Measurements from ENCODE around the gene LMTK3. TPM values are rescaled to one million over a fixed set of nuclear protein-coding genes. Genes with fewer than 3 reads are reported as not detected.

Gene LMTK3
- total and polyA plus RNA-seq, 2 of the 13 experiments (the other 11 are each of a cell fraction or from before 2014, with no cell fraction given), result 0.18 to 0.29 TPM

GRCh38 chr19:48469289-48469881 lies 42.2 kb downstream of the LMTK3 start, which contains the start of gene CYTH2 (continued):
- TF ChIP-seq ZMAT5 (CRISPR knock-in tag; IDR thresholded peaks at IDR 0.05; ENCODE audit: borderline replicate concordance, low read depth), result no peak
- TF ChIP-seq ZNF879 (CRISPR knock-in tag; IDR thresholded peaks at IDR 0.05), result no peak
- no peak for TF ChIP-seq SIX1 (CRISPR knock-in tag; IDR thresholded peaks at IDR 0.05; ENCODE audit: borderline replicate concordance)
- no peak; the same call in 1 of the 2 replicates for TF ChIP-seq ZNF788 (CRISPR knock-in tag; IDR thresholded peaks at IDR 0.05; ENCODE audit: borderline replicate concordance)
- no peak for TF ChIP-seq ZNF3 (CRISPR knock-in tag; IDR thresholded peaks at IDR 0.05)
- no peak for TF ChIP-seq HDAC6 (IDR thresholded peaks at IDR 0.05; ENCODE audit: low read depth, low read length)
- TF ChIP-seq ZFP41 (CRISPR knock-in tag; IDR thresholded peaks at IDR 0.05; ENCODE audit: borderline replicate concordance), result no peak
- no peak for TF ChIP-seq ZBTB7B (CRISPR knock-in tag; IDR thresholded peaks at IDR 0.05)
- TF ChIP-seq PAX8 (CRISPR knock-in tag; IDR thresholded peaks at IDR 0.05; ENCODE audit: borderline replicate concordance), result no peak; the same call in 1 of the 2 replicates
- TF ChIP-seq SMYD3 (CRISPR knock-in tag; IDR thresholded peaks at IDR 0.05), result 0 out of 2 replicates have a peak, but pooled peaks have one; percentile 68
- no peak for TF ChIP-seq AKAP8 (CRISPR knock-in tag; IDR thresholded peaks at IDR 0.05)
- no peak for TF ChIP-seq ZNF598 (CRISPR knock-in tag; IDR thresholded peaks at IDR 0.05; ENCODE audit: borderline replicate concordance)
- 0 out of 2 replicates have a peak, but pooled peaks have one; percentile 15 for TF ChIP-seq TFDP2 (CRISPR knock-in tag; IDR thresholded peaks at IDR 0.05)
- TF ChIP-seq HNRNPLL (IDR thresholded peaks at IDR 0.05; ENCODE audit: low read depth, low read length, poor library complexity, severe bottlenecking), result peak; percentile 70
- peak; percentile 97 for TF ChIP-seq POLR2G (IDR thresholded peaks at IDR 0.05; ENCODE audit: low read depth, low read length)
- TF ChIP-seq STAT6 (CRISPR knock-in tag; IDR thresholded peaks at IDR 0.05; ENCODE audit: borderline replicate concordance), result 0 out of 2 replicates have a peak, but pooled peaks have one; percentile 53
- TF ChIP-seq ATF5 (CRISPR knock-in tag; IDR thresholded peaks at IDR 0.05; ENCODE audit: low read depth), result no peak
- no peak for TF ChIP-seq RELA (CRISPR knock-in tag; IDR thresholded peaks at IDR 0.05)
- TF ChIP-seq ZNF782 (CRISPR knock-in tag; IDR thresholded peaks at IDR 0.05; ENCODE audit: borderline replicate concordance), result no peak
- TF ChIP-seq ZNF260 (CRISPR knock-in tag; IDR thresholded peaks at IDR 0.05; ENCODE audit: borderline replicate concordance, low read depth), result no peak
- no peak for TF ChIP-seq CBX5 (CRISPR knock-in tag; IDR thresholded peaks at IDR 0.05; ENCODE audit: borderline replicate concordance)
- TF ChIP-seq KLF15 (CRISPR knock-in tag; IDR thresholded peaks at IDR 0.05; ENCODE audit: borderline replicate concordance), result no peak
- no peak for TF ChIP-seq ZMYM2 (CRISPR knock-in tag; IDR thresholded peaks at IDR 0.05)
- TF ChIP-seq ZNF569 (CRISPR knock-in tag; IDR thresholded peaks at IDR 0.05; ENCODE audit: borderline replicate concordance), result peak; percentile 68; the same call in 1 of the 2 replicates
- TF ChIP-seq ASH2L (IDR thresholded peaks at IDR 0.05; ENCODE audit: insufficient read length, low read depth, low read length), result peak; percentile 77
- peak; percentile 26; the same call in 1 of the 2 replicates for TF ChIP-seq MAF1 (CRISPR knock-in tag; IDR thresholded peaks at IDR 0.05; ENCODE audit: borderline replicate concordance)

All from HepG2 (cell line).